Measurements from ENCODE around the gene MSI2. TPM values are rescaled to one million over a fixed set of nuclear protein-coding genes. Genes with fewer than 3 reads are reported as not detected.

The MSI2 gene
- total RNA-seq, 2 experiments from 2014 or later = 59.6 to 61.7 TPM

DNA sequence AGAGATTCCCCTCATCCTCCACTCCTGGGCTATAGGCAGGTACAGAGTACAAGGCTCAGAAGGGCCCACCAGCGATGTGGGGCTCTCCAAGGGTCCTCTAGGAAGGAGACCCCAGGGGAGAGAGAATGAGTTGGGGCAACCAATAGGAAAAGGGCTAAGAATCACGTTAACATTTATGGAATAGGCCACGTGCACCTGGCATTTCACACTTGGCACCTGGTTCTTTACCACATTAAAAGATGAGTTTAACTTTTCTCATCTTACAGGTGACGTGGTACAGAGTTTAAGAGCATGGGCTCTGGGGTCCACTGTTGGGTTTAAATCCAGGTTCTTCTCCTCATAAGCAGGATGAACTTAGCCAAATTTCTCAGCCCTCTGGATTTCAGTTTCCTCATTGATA lies 245.7 kb downstream of the MSI2 start:
- intact Hi-C loops (cut with micrococcal nuclease) = no loop called here
- Mint-ChIP-seq H3K4me3 (no peak overlapping the region), H3K9me3 (no peaks in the 10 kb centered on the region), H3K4me1 (ENCODE audit: low read depth) (peaks cover 43% of the 10 kb centered on the region), H3K27ac (no peak overlapping the region), H3K36me3 (ENCODE audit: low read depth) (peaks cover 2% of the 10 kb centered on the region), H3K27me3 (no peaks in the 10 kb centered on the region)
- no peak for ATAC-seq
- POLR2A ChIA-PET = no interaction called here
- CTCF ChIA-PET = no interaction called here
- DNase-seq = no peak
- TF ChIP-seq, protein P1, sequence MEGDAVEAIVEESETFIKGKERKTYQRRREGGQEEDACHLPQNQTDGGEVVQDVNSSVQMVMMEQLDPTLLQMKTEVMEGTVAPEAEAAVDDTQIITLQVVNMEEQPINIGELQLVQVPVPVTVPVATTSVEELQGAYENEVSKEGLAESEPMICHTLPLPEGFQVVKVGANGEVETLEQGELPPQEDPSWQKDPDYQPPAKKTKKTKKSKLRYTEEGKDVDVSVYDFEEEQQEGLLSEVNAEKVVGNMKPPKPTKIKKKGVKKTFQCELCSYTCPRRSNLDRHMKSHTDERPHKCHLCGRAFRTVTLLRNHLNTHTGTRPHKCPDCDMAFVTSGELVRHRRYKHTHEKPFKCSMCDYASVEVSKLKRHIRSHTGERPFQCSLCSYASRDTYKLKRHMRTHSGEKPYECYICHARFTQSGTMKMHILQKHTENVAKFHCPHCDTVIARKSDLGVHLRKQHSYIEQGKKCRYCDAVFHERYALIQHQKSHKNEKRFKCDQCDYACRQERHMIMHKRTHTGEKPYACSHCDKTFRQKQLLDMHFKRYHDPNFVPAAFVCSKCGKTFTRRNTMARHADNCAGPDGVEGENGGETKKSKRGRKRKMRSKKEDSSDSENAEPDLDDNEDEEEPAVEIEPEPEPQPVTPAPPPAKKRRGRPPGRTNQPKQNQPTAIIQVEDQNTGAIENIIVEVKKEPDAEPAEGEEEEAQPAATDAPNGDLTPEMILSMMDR (IDR thresholded peaks at IDR 0.05) = no peak

DNA sequence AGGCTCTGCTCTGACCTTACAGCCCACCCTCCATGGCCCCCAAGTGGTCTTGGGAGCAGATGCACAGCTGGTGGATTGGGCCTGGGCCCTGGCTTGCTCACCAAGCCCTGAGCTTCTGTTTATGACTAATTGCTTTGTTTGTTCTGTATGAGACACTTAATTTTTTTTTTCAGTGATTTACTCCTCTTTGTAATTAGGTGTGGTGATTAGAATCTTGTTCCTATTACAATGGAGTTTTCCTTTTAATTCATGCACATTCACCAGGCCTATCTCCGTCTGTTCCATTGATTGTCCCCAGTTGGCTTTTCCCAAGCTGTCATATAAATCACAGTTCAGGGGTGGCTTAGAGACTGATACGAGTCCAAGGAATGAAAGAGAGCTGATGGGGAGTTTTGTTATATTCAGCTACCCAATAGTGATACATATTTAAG lies 246.5 kb downstream of the MSI2 start:
- intact Hi-C loops (cut with micrococcal nuclease) = no loop called here
- no peaks in the 10 kb centered on the region for H3K9me3 Mint-ChIP-seq
- DNase-seq (no peak), ATAC-seq (no peak)
- POLR2A ChIA-PET = interaction anchor here (0.6 kb wide), 1 partner anchor 81 kb away, joined by 3 read pairs; no protein-coding TSS in a partner anchor
- TF ChIP-seq, protein P1 (IDR thresholded peaks at IDR 0.05) = no peak
- H3K4me1 Mint-ChIP-seq (ENCODE audit: low read depth) = peaks cover 37% of the 10 kb centered on the region
- H3K4me3 Mint-ChIP-seq = no peak overlapping the region
- peaks cover 2% of the 10 kb centered on the region for H3K36me3 Mint-ChIP-seq (ENCODE audit: low read depth)
- CTCF ChIA-PET = interaction anchor here (0.9 kb wide), 1 partner anchor 259 kb away, joined by 3 read pairs; no protein-coding TSS in a partner anchor
- no peaks in the 10 kb centered on the region for H3K27me3 Mint-ChIP-seq
- no peak overlapping the region for H3K27ac Mint-ChIP-seq

- ATAC-seq (no peak), DNase-seq (no peak)
- Mint-ChIP-seq H3K4me1 (ENCODE audit: low read depth) (peaks cover 26% of the 10 kb centered on the region), H3K36me3 (ENCODE audit: low read depth) (no peaks in the 10 kb centered on the region), H3K4me3 (no peak overlapping the region), H3K27ac (no peak overlapping the region), H3K27me3 (no peaks in the 10 kb centered on the region), H3K9me3 (no peaks in the 10 kb centered on the region)
- TF ChIP-seq, protein P1 (IDR thresholded peaks at IDR 0.05) = no peak
- intact Hi-C loops (cut with micrococcal nuclease) = no loop called here
- ChIA-PET POLR2A (interaction anchor here (0.8 kb wide), 1 partner anchor 32 kb away, joined by 4 read pairs; no protein-coding TSS in a partner anchor), CTCF (no interaction called here)
These were observed 247.9 kb downstream of the MSI2 start for GRCh38 chr17:57504208-57504607.

DNA sequence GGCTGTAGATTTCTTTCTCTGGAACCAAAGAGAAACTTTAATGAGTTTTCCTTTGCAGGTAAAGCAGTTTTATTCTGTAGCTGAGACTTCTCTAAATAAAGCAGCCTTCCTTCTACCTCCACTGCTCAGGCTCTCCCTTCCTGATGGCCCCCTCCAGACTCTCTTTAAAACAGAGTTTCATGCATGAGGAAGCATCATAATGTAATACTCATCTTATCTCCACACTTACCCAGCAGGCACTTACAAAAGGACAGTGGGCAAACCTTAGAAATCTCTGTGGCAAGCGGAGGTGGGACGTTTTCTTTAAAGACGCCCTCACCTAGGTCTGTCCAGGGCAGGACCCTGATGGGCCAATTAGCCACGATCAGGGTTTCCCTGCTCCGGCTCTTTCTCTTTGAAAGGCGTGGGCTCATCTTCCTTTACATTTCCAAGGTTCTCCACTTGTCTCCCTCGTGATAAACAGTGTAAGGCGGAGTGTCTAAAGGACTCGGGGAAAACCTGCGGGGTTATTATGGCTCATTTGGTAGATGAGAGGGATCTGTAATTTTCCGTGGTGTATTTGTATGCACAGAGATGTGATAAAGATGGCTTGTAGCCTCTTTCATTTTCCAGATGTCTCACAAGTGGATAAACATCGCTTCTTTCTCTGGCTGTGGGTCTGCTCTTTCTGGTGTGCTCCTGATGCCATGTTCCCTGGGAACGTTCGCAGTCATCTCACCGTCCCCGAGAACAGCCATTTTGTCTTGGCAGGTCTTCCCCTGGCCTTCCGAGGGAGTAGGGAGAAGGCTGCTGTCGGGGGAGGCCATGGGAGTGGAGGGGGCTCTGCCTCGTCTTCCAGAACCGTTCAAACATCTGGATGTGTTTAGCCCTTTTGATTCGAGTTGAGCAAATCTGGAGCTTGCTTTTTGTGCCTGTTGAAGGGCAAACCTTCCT lies 249.8 kb downstream of the MSI2 start:
- ATAC-seq = no peak
- no peak for DNase-seq
- H3K4me3 Mint-ChIP-seq = no peak overlapping the region
- intact Hi-C loops (cut with micrococcal nuclease) = no loop called here
- TF ChIP-seq, protein P1 (IDR thresholded peaks at IDR 0.05) = no peak
- H3K36me3 Mint-ChIP-seq (ENCODE audit: low read depth) = no peaks in the 10 kb centered on the region
- H3K27ac Mint-ChIP-seq = no peak overlapping the region
- CTCF ChIA-PET = interaction anchor here (1.3 kb wide), 2 partner anchors 9 to 263 kb away, joined by 3 to 6 read pairs; no protein-coding TSS in a partner anchor
- H3K27me3 Mint-ChIP-seq = no peaks in the 10 kb centered on the region
- H3K4me1 Mint-ChIP-seq (ENCODE audit: low read depth) = peaks cover 16% of the 10 kb centered on the region
- POLR2A ChIA-PET = interaction anchor here (1.1 kb wide), 1 partner anchor 30 kb away, joined by 3 read pairs; no protein-coding TSS in a partner anchor
- H3K9me3 Mint-ChIP-seq = no peaks in the 10 kb centered on the region

GRCh38 chr17:57506774-57507127 lies 250.4 kb downstream of the MSI2 start:
- TF ChIP-seq, protein P1 (IDR thresholded peaks at IDR 0.05) = no peak
- Mint-ChIP-seq H3K36me3 (ENCODE audit: low read depth) (no peaks in the 10 kb centered on the region), H3K4me3 (no peak overlapping the region), H3K4me1 (ENCODE audit: low read depth) (peaks cover 9% of the 10 kb centered on the region), H3K27me3 (no peaks in the 10 kb centered on the region), H3K9me3 (no peaks in the 10 kb centered on the region), H3K27ac (no peak overlapping the region)
- intact Hi-C loops (cut with micrococcal nuclease) = no loop called here
- CTCF ChIA-PET = interaction anchor here (1.3 kb wide), 1 partner anchor 9 kb away, joined by 6 read pairs; no protein-coding TSS in a partner anchor
- POLR2A ChIA-PET = no interaction called here
- ATAC-seq (no peak), DNase-seq (no peak)

Measured in activated CD8-positive, alpha-beta T cell treated with anti-CD3 and anti-CD28 coated beads for 36 hours (primary cell).